Panc1 (cell line): ENCODE results near the gene CLBA1. TPM values are rescaled to one million over a fixed set of nuclear protein-coding genes. Genes with fewer than 3 reads are reported as not detected.
"Not testable (repeated sequence)": the region's sequence is repeated elsewhere in the genome, so short reads cannot be mapped to it uniquely, and the experiment has no call there.

Experiments used
- ATAC-seq: fragments of 200-7000 bp; cut with Tn5 transposase; 2 replicates; pipeline ENCODE4 v1.9.1; 2020; ENCODE audit warnings: mild to moderate bottlenecking, moderate library complexity
- BruUV-seq: library from RNA; stranded (reverse); fragments of 400-500 nt; replicated peaks from 2 replicates; lab custom pipeline; 2021; lab: Mats Ljungman, UMichigan
- CTCF ChIA-PET: fragments of 300-600 bp; sonication (Branson Sonifier 250); formaldehyde crosslinking; loops from one replicate; lab custom pipeline; 2022; ENCODE audit warnings: antibody characterized with exemption; lab: Charles Lee
- POLR2A ChIA-PET: fragments of 300-600 bp; sonication (Branson Sonifier 250); formaldehyde crosslinking; loops from one replicate; lab custom pipeline; 2022; ENCODE audit warnings: antibody characterized with exemption; lab: Charles Lee
- DNase-seq: peaks from one replicate; pipeline ENCODE4 v3.0.0-alpha.2; 2010; ENCODE audit warnings: low read depth, low spot score
- H3K27ac ChIP-seq: 2 replicates; pipeline ENCODE4 v1.5.1; 2011; ENCODE audit warnings: mild to moderate bottlenecking, low read length, inconsistent platforms
- H3K27me3 ChIP-seq: fragments of 200-500 bp; sonication (Bioruptor generic); 2 replicates; pipeline ENCODE4 v1.6.0; 2014; ENCODE audit warnings: low read length, inconsistent platforms; ENCODE audit not compliant: control insufficient read depth, insufficient read depth
- H3K36me3 ChIP-seq: fragments of 200-500 bp; sonication (Bioruptor generic); 2 replicates; pipeline ENCODE4 v1.5.1; 2014; ENCODE audit warnings: inconsistent platforms, mild to moderate bottlenecking, low read length, moderate library complexity; ENCODE audit not compliant: control insufficient read depth, insufficient read depth
- H3K4me1 ChIP-seq: 2 replicates; pipeline ENCODE4 v1.5.1; 2011; ENCODE audit warnings: inconsistent platforms, mild to moderate bottlenecking, low read length, moderate library complexity; ENCODE audit not compliant: control insufficient read depth, insufficient read depth
- H3K4me3 ChIP-seq, 2 experiments: 2 replicates each; pipeline ENCODE4 v1.5.1; 2011 to 2012; ENCODE audit warnings: low read depth in 2 of 2, low read length in 2 of 2, mild to moderate bottlenecking in 2 of 2, inconsistent platforms in 1 of 2, moderate library complexity in 1 of 2
- H3K9me3 ChIP-seq: fragments of 200-500 bp; sonication (Bioruptor generic); 2 replicates; pipeline ENCODE4 v1.5.1; 2014; ENCODE audit warnings: low read depth, mild to moderate bottlenecking, inconsistent platforms, low read length, moderate library complexity; ENCODE audit not compliant: control insufficient read depth, insufficient read depth
- POLR2AphosphoS5 ChIP-seq: IDR thresholded peaks from 2 replicates; pipeline ENCODE4 v1.6.1; 2012; ENCODE audit warnings: mild to moderate bottlenecking, low read depth, low read length, moderate library complexity
- SIN3A ChIP-seq: IDR thresholded peaks from 2 replicates; pipeline ENCODE4 v1.6.1; 2012; ENCODE audit warnings: low read depth, mild to moderate bottlenecking, low read length, moderate library complexity, borderline replicate concordance; ENCODE audit not compliant: insufficient read depth
- TCF7L2 ChIP-seq: IDR thresholded peaks from 2 replicates; pipeline ENCODE4 v1.6.1; 2011; ENCODE audit warnings: mild to moderate bottlenecking, low read depth, low read length, inconsistent platforms
- in situ Hi-C: cut with HindIII; loops from 2 replicates; pipeline ENCODE4 v1.10.0; 2016; ENCODE audit warnings: low sequenced_read_pairs, low pct_unique_long_range_greater_than_20kb
- intact Hi-C: fragments of 100-400 bp; cut with micrococcal nuclease; formaldehyde crosslinking; loops from one replicate; pipeline ENCODE4 v1.10.0; 2022; ENCODE audit not compliant: unreplicated experiment
- total RNA-seq: library from RNA; stranded (reverse); gene quantifications from one replicate; pipeline ENCODE4 v1.2.1, GENCODE V29; 2021; ENCODE audit not compliant: unreplicated experiment
- TF ChIP-seq, protein P1 (sequence below): fragments of 450-650 bp; IDR thresholded peaks from 2 replicates; pipeline ENCODE4 v1.5.1; 2017; ENCODE audit warnings: mild to moderate bottlenecking
- TF ChIP-seq, protein P2 (sequence below), 2 experiments: IDR thresholded peaks; 2 replicates each; pipeline ENCODE4 v1.6.1; 2011 to 2012; ENCODE audit warnings: low read depth in 2 of 2, control low read depth in 1 of 2, low read length in 1 of 2, mild to moderate bottlenecking in 1 of 2, moderate library complexity in 1 of 2; ENCODE audit not compliant: insufficient read depth in 1 of 2

The CLBA1 gene
- total RNA-seq, 1 experiment from 2014 or later: 13.8 TPM

DNA sequence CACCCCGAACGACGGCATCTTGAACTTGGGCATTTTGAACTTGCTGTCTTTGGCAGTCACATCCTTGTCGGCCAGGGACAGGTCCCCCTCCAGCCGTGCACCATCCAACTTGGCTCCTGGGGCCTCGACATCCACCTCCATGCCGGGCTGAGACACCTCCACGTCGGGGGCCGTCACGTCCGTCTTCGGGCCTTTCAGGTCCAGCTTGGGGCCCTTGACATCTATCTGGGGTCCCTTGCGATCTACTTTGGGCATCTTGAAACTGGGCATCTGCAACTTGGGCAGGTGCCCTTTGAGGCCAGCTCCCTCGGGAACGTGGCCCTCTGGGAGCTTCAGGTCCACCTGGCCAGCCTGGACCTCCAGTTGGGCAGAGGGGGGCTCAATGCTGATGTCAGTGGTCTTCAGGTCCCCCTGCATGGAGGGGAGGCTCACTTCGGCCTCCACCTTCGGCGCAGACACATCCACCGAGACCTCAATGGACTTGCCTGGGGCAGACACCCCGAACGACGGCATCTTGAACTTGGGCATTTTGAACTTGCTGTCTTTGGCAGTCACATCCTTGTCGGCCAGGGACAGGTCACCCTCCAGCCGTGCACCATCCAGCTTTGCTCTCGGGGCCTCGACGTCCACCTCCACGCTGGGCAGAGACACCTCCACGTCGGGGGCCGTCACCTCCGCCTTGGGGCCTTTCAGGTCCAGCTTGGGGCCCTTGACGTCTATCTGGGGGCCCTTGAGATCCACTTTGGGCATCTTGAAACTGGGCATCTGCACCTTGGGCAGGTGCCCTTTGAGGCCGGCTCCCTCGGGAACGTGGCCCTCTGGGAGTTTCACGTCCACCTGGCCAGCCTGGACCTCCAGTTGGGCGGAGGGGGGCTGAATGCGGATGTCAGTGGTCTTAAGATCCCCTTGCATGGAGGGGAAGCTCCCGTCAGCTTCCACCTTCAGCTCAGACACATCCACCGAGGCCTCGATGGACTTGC, 39.3 kb upstream of the CLBA1 start:
- ATAC-seq, H3K9me3 ChIP-seq, in situ Hi-C loops, H3K27me3 ChIP-seq, BruUV-seq, intact Hi-C loops, H3K36me3 ChIP-seq, CTCF ChIA-PET, POLR2A ChIA-PET, H3K27ac ChIP-seq, H3K4me3 ChIP-seq, H3K4me1 ChIP-seq, DNase-seq: not testable (repeated sequence)

DNA sequence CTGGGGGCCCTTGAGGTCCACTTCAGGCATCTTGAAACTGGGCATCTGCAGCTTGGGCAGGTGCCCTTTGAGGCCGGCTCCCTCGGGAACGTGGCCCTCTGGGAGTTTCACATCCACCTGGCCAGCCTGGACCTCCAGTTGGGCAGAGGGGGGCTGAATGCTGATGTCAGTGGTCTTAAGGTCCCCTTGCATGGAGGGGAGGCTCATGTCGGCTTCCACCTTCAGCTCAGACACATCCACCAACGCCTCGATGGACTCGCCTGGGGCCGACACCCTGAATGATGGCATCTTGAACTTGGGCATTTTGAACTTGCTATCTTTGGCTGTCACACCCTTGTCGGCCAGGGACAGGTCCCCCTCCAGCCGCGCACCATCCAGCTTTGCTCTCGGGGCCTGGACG, 38.4 kb upstream of the CLBA1 start:
- ATAC-seq, BruUV-seq, H3K36me3 ChIP-seq, H3K4me3 ChIP-seq, intact Hi-C loops, H3K9me3 ChIP-seq, H3K4me1 ChIP-seq, in situ Hi-C loops, DNase-seq, CTCF ChIA-PET, H3K27ac ChIP-seq, H3K27me3 ChIP-seq: not testable (repeated sequence)
- POLR2A ChIA-PET: interaction anchor here (0.6 kb wide), 1 partner anchor 17 kb away, joined by 5 read pairs; no protein-coding TSS in a partner anchor

DNA sequence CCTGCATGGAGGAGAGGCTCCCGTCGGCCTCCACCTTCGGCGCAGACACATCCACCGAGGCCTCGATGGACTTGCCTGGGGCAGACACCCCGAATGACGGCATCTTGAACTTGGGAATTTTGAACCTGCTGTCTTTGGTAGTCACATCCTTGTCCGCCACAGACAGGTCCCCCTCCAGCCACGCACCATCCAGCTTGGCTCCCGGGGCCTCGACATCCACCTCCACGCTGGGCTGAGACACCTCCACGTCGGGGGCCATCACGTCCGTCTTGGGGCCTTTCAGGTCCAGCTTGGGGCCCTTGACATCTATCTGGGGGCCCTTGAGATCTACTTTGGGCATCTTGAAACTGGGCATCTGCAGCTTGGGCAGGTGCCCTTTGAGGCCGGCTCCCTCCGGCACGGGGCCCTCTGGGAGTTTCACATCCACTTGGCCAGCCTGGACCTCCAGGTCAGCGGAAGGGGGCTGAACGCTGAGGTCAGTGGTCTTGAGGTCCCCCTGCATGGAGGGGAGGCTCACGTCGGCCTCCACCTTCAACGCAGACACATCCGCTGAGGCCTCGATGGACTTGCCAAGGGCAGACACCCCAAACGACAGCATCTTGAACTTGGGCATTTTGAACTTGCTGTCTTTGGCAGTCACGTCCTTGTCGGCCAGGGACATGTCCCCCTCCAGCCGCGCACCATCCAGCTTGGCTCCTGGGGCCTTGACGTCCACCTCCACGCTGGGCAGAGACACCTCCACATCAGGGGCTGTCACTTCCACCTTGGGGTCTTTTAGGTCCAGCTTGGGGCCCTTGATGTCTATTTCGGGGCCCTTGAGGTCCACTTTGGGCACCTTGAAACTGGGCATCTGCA, 37.5 kb upstream of the CLBA1 start:
- BruUV-seq, H3K27ac ChIP-seq, H3K4me1 ChIP-seq, H3K4me3 ChIP-seq, ATAC-seq, CTCF ChIA-PET, DNase-seq, H3K36me3 ChIP-seq, H3K9me3 ChIP-seq, H3K27me3 ChIP-seq, intact Hi-C loops, in situ Hi-C loops: not testable (repeated sequence)
- POLR2A ChIA-PET: interaction anchor here (0.6 kb wide), 1 partner anchor 16 kb away, joined by 5 read pairs; no protein-coding TSS in a partner anchor

DNA sequence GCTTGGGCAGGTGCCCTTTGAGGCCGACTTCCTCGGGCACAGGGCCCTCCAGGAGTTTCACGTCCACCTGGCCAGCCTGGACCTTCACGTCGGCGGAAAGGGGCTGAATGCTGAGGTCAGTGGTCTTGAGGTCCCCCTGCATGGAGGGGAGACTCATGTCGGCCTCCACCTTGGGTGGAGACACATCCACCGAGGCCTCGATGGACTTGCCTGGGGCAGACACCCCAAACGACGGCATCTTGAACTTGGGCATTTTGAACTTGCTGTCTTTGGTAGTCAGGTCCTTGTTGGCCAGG, 36.9 kb upstream of the CLBA1 start:
- CTCF ChIA-PET: no interaction called here
- no peak overlapping the region for H3K27ac ChIP-seq
- POLR2A ChIA-PET: no interaction called here
- BruUV-seq: no TSS peak
- H3K27me3 ChIP-seq: no peaks in the 10 kb centered on the region
- no peaks in the 10 kb centered on the region for H3K36me3 ChIP-seq
- no peak overlapping the region for H3K4me3 ChIP-seq
- ATAC-seq: no peak
- no peak for TF ChIP-seq TCF7L2
- no peak for TF ChIP-seq SIN3A
- no peak for TF ChIP-seq POLR2AphosphoS5
- TF ChIP-seq, protein P1, sequence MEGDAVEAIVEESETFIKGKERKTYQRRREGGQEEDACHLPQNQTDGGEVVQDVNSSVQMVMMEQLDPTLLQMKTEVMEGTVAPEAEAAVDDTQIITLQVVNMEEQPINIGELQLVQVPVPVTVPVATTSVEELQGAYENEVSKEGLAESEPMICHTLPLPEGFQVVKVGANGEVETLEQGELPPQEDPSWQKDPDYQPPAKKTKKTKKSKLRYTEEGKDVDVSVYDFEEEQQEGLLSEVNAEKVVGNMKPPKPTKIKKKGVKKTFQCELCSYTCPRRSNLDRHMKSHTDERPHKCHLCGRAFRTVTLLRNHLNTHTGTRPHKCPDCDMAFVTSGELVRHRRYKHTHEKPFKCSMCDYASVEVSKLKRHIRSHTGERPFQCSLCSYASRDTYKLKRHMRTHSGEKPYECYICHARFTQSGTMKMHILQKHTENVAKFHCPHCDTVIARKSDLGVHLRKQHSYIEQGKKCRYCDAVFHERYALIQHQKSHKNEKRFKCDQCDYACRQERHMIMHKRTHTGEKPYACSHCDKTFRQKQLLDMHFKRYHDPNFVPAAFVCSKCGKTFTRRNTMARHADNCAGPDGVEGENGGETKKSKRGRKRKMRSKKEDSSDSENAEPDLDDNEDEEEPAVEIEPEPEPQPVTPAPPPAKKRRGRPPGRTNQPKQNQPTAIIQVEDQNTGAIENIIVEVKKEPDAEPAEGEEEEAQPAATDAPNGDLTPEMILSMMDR: no peak
- TF ChIP-seq, protein P2, sequence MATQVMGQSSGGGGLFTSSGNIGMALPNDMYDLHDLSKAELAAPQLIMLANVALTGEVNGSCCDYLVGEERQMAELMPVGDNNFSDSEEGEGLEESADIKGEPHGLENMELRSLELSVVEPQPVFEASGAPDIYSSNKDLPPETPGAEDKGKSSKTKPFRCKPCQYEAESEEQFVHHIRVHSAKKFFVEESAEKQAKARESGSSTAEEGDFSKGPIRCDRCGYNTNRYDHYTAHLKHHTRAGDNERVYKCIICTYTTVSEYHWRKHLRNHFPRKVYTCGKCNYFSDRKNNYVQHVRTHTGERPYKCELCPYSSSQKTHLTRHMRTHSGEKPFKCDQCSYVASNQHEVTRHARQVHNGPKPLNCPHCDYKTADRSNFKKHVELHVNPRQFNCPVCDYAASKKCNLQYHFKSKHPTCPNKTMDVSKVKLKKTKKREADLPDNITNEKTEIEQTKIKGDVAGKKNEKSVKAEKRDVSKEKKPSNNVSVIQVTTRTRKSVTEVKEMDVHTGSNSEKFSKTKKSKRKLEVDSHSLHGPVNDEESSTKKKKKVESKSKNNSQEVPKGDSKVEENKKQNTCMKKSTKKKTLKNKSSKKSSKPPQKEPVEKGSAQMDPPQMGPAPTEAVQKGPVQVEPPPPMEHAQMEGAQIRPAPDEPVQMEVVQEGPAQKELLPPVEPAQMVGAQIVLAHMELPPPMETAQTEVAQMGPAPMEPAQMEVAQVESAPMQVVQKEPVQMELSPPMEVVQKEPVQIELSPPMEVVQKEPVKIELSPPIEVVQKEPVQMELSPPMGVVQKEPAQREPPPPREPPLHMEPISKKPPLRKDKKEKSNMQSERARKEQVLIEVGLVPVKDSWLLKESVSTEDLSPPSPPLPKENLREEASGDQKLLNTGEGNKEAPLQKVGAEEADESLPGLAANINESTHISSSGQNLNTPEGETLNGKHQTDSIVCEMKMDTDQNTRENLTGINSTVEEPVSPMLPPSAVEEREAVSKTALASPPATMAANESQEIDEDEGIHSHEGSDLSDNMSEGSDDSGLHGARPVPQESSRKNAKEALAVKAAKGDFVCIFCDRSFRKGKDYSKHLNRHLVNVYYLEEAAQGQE (IDR thresholded peaks at IDR 0.05; ENCODE audit: insufficient read depth in 1 of 2, low read depth in 2 of 2, low read length in 1 of 2): no peak
- H3K9me3 ChIP-seq: no peaks in the 10 kb centered on the region
- no peaks in the 10 kb centered on the region for H3K4me1 ChIP-seq
- DNase-seq: no peak
- in situ Hi-C loops (no loop called here), intact Hi-C loops (no loop called here)
